PC-3 (cell line): ENCODE results near the gene FBXW7. TPM values are rescaled to one million over a fixed set of nuclear protein-coding genes. Genes with fewer than 3 reads are reported as not detected.

Experiments used
- ATAC-seq: fragments of 200-7000 bp; cut with Tn5 transposase; 2 replicates; pipeline ENCODE4 v1.9.1; 2020; ENCODE audit warnings: mild to moderate bottlenecking, moderate library complexity
- BruUV-seq: library from RNA; stranded (reverse); fragments of 400-500 nt; replicated peaks from 2 replicates; lab custom pipeline; 2021; lab: Mats Ljungman, UMichigan
- CTCF ChIA-PET: fragments of 300-600 bp; sonication (Branson Sonifier 250); formaldehyde crosslinking; loops from one replicate; lab custom pipeline; 2022; ENCODE audit warnings: antibody characterized with exemption; lab: Charles Lee
- POLR2A ChIA-PET: fragments of 300-600 bp; sonication (Branson Sonifier 250); formaldehyde crosslinking; loops from one replicate; lab custom pipeline; 2022; ENCODE audit warnings: antibody characterized with exemption; ENCODE audit not compliant: unreplicated experiment; lab: Charles Lee
- DNase-seq: peaks from one replicate; pipeline ENCODE4 v3.0.0-alpha.2; 2015
- H2AFZ ChIP-seq: fragments of 300-600 bp; sonication (generic); 2 replicates; pipeline ENCODE4 v1.6.0; 2016; ENCODE audit warnings: antibody characterized with exemption, low read length
- H3F3A ChIP-seq: fragments of 300-600 bp; sonication (generic); one replicate; pipeline ENCODE4 v1.6.0; 2017; ENCODE audit warnings: antibody characterized with exemption, low read length, control low read depth, mild to moderate bottlenecking; ENCODE audit not compliant: unreplicated experiment
- H3K27ac ChIP-seq: fragments of 300-600 bp; sonication (generic); 2 replicates; pipeline ENCODE4 v1.5.1; 2016; ENCODE audit warnings: mild to moderate bottlenecking, low read length
- H3K27me3 ChIP-seq: fragments of 300-600 bp; sonication (generic); 2 replicates; pipeline ENCODE4 v1.6.1; 2016; ENCODE audit warnings: low read length, mixed read lengths
- H3K36me3 ChIP-seq: fragments of 300-600 bp; sonication (generic); 2 replicates; pipeline ENCODE4 v1.6.1; 2016; ENCODE audit warnings: low read depth, mixed run types, low read length, mixed read lengths
- H3K4me1 ChIP-seq: fragments of 300-600 bp; sonication (generic); 2 replicates; pipeline ENCODE4 v1.5.1; 2016; ENCODE audit warnings: low read length; ENCODE audit not compliant: insufficient read depth
- H3K4me2 ChIP-seq: fragments of 300-600 bp; sonication (generic); 2 replicates; pipeline ENCODE4 v1.6.0; 2016; ENCODE audit warnings: low read length
- H3K4me3 ChIP-seq: fragments of 300-600 bp; sonication (generic); 2 replicates; pipeline ENCODE4 v1.5.1; 2016; ENCODE audit warnings: mild to moderate bottlenecking, low read length, mixed read lengths
- H3K79me2 ChIP-seq: fragments of 300-600 bp; sonication (generic); 2 replicates; pipeline ENCODE4 v1.6.1; 2017; ENCODE audit warnings: low read length, mixed read lengths
- H3K9ac ChIP-seq: fragments of 300-600 bp; sonication (generic); 2 replicates; pipeline ENCODE4 v1.6.0; 2016; ENCODE audit warnings: mild to moderate bottlenecking, low read length
- H3K9me2 ChIP-seq: fragments of 300-600 bp; sonication (generic); replicated peaks from 2 replicates; pipeline ENCODE4 v1.6.1; 2016; ENCODE audit warnings: mixed run types, low read length, mixed read lengths
- H3K9me3 ChIP-seq: fragments of 300-600 bp; sonication (generic); 2 replicates; pipeline ENCODE4 v1.6.1; 2016; ENCODE audit warnings: low read length, mixed read lengths
- H4K20me1 ChIP-seq: fragments of 300-600 bp; sonication (generic); 2 replicates; pipeline ENCODE4 v1.6.1; 2016; ENCODE audit warnings: low read length, mixed read lengths
- CTCF ChIP-seq: fragments of 300-600 bp; sonication (generic); conservative IDR thresholded peaks from 2 replicates; pipeline ENCODE4 v1.5.1; 2017; ENCODE audit warnings: antibody characterized with exemption, low read depth, mild to moderate bottlenecking, low read length
- EZH2 ChIP-seq: fragments of 300-600 bp; sonication (generic); IDR thresholded peaks from one replicate; pipeline ENCODE4 v1.6.1; 2017; ENCODE audit warnings: antibody characterized with exemption, mild to moderate bottlenecking, low read length; ENCODE audit not compliant: unreplicated experiment
- EZH2phosphoT487 ChIP-seq: fragments of 300-600 bp; sonication (generic); IDR thresholded peaks from 2 replicates; pipeline ENCODE4 v1.6.1; 2018; ENCODE audit warnings: mild to moderate bottlenecking, antibody characterized with exemption, low read length, borderline replicate concordance
- intact Hi-C: fragments of 100-400 bp; cut with micrococcal nuclease; formaldehyde crosslinking; loops from 2 replicates; pipeline ENCODE4 v1.9.0; 2023
- total RNA-seq: library from RNA; depleted of rRNA; stranded (reverse); fragments of >200 nt; gene quantifications from 2 replicates; pipeline ENCODE4 v1.2.3, GENCODE V29; 2014

The FBXW7 gene
- total RNA-seq, 1 experiment from 2014 or later: 24.3 TPM

- TF ChIP-seq CTCF (no peak), EZH2phosphoT487 (no peak), EZH2 (no peak)
- H3K79me2 ChIP-seq: peaks cover 76% of the 10 kb centered on the region
- ATAC-seq: peak; percentile 45
- peaks cover 9% of the 10 kb centered on the region for H3K36me3 ChIP-seq
- H3K4me3 ChIP-seq: peak overlapping the region; percentile 99
- H4K20me1 ChIP-seq: peaks cover 25% of the 10 kb centered on the region
- H3K27ac ChIP-seq: peak overlapping the region; percentile 90
- no peaks in the 10 kb centered on the region for H3F3A ChIP-seq
- H3K4me1 ChIP-seq: peaks cover 28% of the 10 kb centered on the region
- no peaks in the 10 kb centered on the region for H3K9me2 ChIP-seq
- peak overlapping the region; percentile 84 for H3K4me2 ChIP-seq
- POLR2A ChIA-PET: interaction anchor here (0.5 kb wide), 1 partner anchor 21 kb away, joined by 3 read pairs; no protein-coding TSS in a partner anchor
- no peaks in the 10 kb centered on the region for H3K27me3 ChIP-seq
- TSS peak; percentile 65 for BruUV-seq
- peak overlapping the region; percentile 98 for H2AFZ ChIP-seq
- peak overlapping the region; percentile 96 for H3K9ac ChIP-seq
- DNase-seq: peak; percentile 39
- intact Hi-C loops: loop anchor here (1.0 to 2.0 kb wide), 2 partner anchors 8 to 104 kb away; no protein-coding TSS in a partner anchor
- CTCF ChIA-PET: no interaction called here
- no peaks in the 10 kb centered on the region for H3K9me3 ChIP-seq
These were observed 772 bp upstream of the FBXW7 start for GRCh38 chr4:152536545-152537182.

GRCh38 chr4:152535360-152535902 is 461 bp downstream of the FBXW7 start:
- Histone ChIP-seq H2AFZ (0 out of 2 replicates have a peak overlapping the region, but pooled peaks have one; percentile 48), H3K4me1 (peaks cover 28% of the 10 kb centered on the region), H3F3A (no peaks in the 10 kb centered on the region), H4K20me1 (peaks cover 25% of the 10 kb centered on the region), H3K4me2 (peak overlapping the region; percentile 92), H3K9me2 (no peaks in the 10 kb centered on the region), H3K36me3 (peaks cover 9% of the 10 kb centered on the region), H3K27ac (peak overlapping the region; percentile 30; the same call in 1 of the 2 replicates), H3K9me3 (no peaks in the 10 kb centered on the region), H3K4me3 (peak overlapping the region; percentile 99), H3K79me2 (peaks cover 89% of the 10 kb centered on the region), H3K27me3 (no peaks in the 10 kb centered on the region), H3K9ac (peak overlapping the region; percentile 96)
- ATAC-seq (peak; percentile 3), DNase-seq (no peak)
- TF ChIP-seq EZH2phosphoT487 (no peak), CTCF (no peak), EZH2 (no peak)
- BruUV-seq: no TSS peak
- intact Hi-C loops: no loop called here
- ChIA-PET POLR2A (interaction anchor here (0.6 kb wide), 1 partner anchor 8 kb away, joined by 6 read pairs; no protein-coding TSS in a partner anchor), CTCF (no interaction called here)
